Fibroblast of mammary gland (primary cell): ENCODE data around the gene PIAS1.
A peak's percentile ranks its signal among the peaks of the same experiment; 100 is the strongest.

Source experiments
- DNase-seq: peaks from one replicate; pipeline ENCODE4 v3.0.0-alpha.2; 2010; ENCODE audit warnings: low read depth
- H3K4me3 ChIP-seq: 2 replicates; pipeline ENCODE4 v1.5.1; 2011; ENCODE audit warnings: low read depth, mild to moderate bottlenecking, low read length, moderate library complexity; ENCODE audit not compliant: control insufficient read depth
- TF ChIP-seq, protein P1 (sequence below): conservative IDR thresholded peaks from 2 replicates; pipeline ENCODE4 v1.5.1; 2011; ENCODE audit warnings: low read depth, low read length, inconsistent platforms; ENCODE audit not compliant: control insufficient read depth, insufficient read depth

The PIAS1 gene

GRCh38 chr15:68091743-68092142 is 37.6 kb downstream of the PIAS1 start:
- no peak for DNase-seq
- no peak overlapping the region for H3K4me3 ChIP-seq
- TF ChIP-seq, protein P1, sequence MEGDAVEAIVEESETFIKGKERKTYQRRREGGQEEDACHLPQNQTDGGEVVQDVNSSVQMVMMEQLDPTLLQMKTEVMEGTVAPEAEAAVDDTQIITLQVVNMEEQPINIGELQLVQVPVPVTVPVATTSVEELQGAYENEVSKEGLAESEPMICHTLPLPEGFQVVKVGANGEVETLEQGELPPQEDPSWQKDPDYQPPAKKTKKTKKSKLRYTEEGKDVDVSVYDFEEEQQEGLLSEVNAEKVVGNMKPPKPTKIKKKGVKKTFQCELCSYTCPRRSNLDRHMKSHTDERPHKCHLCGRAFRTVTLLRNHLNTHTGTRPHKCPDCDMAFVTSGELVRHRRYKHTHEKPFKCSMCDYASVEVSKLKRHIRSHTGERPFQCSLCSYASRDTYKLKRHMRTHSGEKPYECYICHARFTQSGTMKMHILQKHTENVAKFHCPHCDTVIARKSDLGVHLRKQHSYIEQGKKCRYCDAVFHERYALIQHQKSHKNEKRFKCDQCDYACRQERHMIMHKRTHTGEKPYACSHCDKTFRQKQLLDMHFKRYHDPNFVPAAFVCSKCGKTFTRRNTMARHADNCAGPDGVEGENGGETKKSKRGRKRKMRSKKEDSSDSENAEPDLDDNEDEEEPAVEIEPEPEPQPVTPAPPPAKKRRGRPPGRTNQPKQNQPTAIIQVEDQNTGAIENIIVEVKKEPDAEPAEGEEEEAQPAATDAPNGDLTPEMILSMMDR, result no peak

- TF ChIP-seq, protein P1, result no peak
- DNase-seq, result no peak
- no peak overlapping the region for H3K4me3 ChIP-seq
Observed at GRCh38 chr15:68096099-68096498, 42.0 kb downstream of the PIAS1 start.

DNA sequence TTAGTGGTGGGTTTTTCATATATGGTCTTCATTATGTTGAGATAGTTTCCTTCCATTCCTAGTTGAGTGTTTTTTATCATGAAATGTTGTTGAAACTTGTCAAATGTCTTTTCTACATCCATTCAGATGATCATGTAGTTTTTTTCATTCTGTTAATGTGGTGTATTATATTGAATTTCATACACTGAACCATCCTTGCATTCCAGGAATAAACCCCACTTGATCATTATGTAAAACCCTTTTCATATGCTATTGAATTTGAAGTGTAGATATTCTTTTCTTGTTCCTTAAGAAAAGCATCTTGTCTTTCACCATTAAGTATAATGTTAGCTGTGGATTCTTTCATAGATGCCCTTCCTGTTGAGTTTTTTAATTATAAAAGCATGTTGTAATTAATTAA is 42.9 kb downstream of the PIAS1 start:
- H3K4me3 ChIP-seq, result no peak overlapping the region
- TF ChIP-seq, protein P1, result no peak
- no peak for DNase-seq

DNA sequence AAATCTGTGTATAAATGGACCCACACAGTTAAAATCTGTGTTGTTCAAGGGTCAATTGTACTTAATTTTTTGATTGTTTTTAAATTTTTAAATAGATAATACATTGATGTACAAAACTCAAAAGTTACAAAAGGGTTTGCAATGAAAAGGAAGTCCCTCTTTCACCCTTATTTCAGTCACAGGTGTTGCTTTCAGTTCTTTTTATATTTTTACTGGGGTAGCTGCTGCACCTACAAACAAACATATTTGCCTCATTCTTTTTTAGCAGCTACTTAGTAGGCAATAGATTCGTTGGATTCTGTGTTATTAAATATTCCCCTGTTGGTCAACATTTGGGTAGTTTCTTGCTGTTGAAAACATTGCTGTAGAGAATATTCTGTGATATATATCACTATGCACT is 44.4 kb downstream of the PIAS1 start:
- TF ChIP-seq, protein P1, result no peak
- H3K4me3 ChIP-seq, result no peak overlapping the region
- DNase-seq, result no peak

- TF ChIP-seq, protein P1, result no peak
- no peak overlapping the region for H3K4me3 ChIP-seq
- DNase-seq, result no peak
Observed at GRCh38 chr15:68100194-68100593, 46.1 kb downstream of the PIAS1 start.

DNA sequence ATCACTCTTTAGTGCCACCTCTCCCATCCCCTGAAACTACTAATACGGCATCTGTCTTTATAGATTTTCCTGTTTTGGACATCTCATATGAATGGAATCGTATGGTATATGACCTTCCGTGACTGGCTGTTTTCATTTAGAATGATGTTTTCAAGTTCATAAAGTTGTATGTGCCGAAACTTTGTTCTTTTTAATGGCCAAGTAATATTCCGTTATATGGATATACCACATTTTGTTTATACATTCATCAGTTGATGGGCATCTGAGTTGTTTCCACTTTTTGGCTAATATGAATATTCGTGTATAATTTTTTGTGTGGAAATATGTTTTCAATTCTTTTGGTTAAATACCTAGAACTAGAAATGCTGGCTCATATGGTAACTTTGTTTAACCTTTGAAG is 49.5 kb downstream of the PIAS1 start:
- TF ChIP-seq, protein P1, result no peak
- DNase-seq, result no peak
- no peak overlapping the region for H3K4me3 ChIP-seq

GRCh38 chr15:68106656-68107055 is 52.5 kb downstream of the PIAS1 start:
- TF ChIP-seq, protein P1, result no peak
- H3K4me3 ChIP-seq, result no peak overlapping the region
- DNase-seq, result peak; percentile 14
